Endothelial cell of umbilical vein (primary cell): ENCODE measurements around the gene ZNF556.

Experiments used
- EZH2 ChIP-seq: IDR thresholded peaks from 2 replicates; pipeline ENCODE4 v1.6.1; 2012; ENCODE audit warnings: borderline replicate concordance, low read depth, mild to moderate bottlenecking, moderate library complexity, low read length, inconsistent platforms; ENCODE audit not compliant: severe bottlenecking
- MAX ChIP-seq: IDR thresholded peaks from 2 replicates; pipeline ENCODE4 v1.6.1; 2011; ENCODE audit not compliant: insufficient read depth, insufficient read length
- POLR2A ChIP-seq: IDR thresholded peaks from 2 replicates; pipeline ENCODE4 v1.6.1; 2012; ENCODE audit warnings: low read depth, mild to moderate bottlenecking, control low read depth, low read length
- POLR2AphosphoS5 ChIP-seq: IDR thresholded peaks from 2 replicates; pipeline ENCODE4 v1.6.1; 2012; ENCODE audit warnings: low read depth, mild to moderate bottlenecking, control low read depth, low read length, moderate library complexity; ENCODE audit not compliant: insufficient read depth
- TF ChIP-seq, protein P1 (sequence below), 2 donors: IDR thresholded peaks; 1 replicate in 1 of 2; 2 replicates in 1 of 2; pipeline ENCODE4 v1.5.1; 2011; ENCODE audit warnings: low read length in 2 of 2, mild to moderate bottlenecking in 2 of 2, moderate library complexity in 2 of 2, control low read depth in 1 of 2, inconsistent platforms in 1 of 2, low read depth in 1 of 2; ENCODE audit not compliant: insufficient read depth in 1 of 2; ENCODE audit errors: extremely low read depth in 1 of 2

DNA sequence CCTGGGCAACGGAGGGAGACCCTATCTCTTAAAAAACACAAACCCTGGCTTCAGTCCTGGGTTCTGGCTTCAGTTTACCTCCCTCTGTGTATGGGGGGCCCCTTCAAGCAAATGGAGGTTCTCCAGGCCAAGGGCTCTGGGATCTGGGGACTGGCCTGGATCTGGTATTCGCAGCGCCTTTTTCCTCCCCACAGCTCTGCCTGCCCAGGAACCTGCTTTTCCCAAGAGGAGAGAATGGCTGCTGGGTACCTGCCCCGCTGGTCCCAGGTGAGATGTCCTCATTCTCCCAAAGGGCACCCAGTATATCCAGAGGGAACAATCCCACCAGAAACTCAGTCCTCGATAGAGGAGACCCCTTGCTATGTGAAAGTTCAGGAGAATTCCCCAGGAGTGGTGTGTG is 44.3 kb upstream of the ZNF556 start:
- TF ChIP-seq EZH2: no peak
- TF ChIP-seq, protein P1, sequence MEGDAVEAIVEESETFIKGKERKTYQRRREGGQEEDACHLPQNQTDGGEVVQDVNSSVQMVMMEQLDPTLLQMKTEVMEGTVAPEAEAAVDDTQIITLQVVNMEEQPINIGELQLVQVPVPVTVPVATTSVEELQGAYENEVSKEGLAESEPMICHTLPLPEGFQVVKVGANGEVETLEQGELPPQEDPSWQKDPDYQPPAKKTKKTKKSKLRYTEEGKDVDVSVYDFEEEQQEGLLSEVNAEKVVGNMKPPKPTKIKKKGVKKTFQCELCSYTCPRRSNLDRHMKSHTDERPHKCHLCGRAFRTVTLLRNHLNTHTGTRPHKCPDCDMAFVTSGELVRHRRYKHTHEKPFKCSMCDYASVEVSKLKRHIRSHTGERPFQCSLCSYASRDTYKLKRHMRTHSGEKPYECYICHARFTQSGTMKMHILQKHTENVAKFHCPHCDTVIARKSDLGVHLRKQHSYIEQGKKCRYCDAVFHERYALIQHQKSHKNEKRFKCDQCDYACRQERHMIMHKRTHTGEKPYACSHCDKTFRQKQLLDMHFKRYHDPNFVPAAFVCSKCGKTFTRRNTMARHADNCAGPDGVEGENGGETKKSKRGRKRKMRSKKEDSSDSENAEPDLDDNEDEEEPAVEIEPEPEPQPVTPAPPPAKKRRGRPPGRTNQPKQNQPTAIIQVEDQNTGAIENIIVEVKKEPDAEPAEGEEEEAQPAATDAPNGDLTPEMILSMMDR (IDR thresholded peaks at IDR 0.05; ENCODE audit: extremely low read depth in 1 of 2, insufficient read depth in 1 of 2, low read depth in 1 of 2, low read length in 2 of 2): no peak
- no peak for TF ChIP-seq POLR2A
- no peak for TF ChIP-seq MAX
- TF ChIP-seq POLR2AphosphoS5: no peak
